Stimulated activated CD4-positive, alpha-beta T cell treated with anti-CD3 and anti-CD28 coated beads, Interleukin-4, amount 100 ng/mL, for 24 hours (primary cell): ENCODE measurements around the gene PALLD.

Experiments used
- DNase-seq: peaks from one replicate; pipeline ENCODE4 v3.0.0-alpha.2; 2020

The PALLD gene

GRCh38 chr4:168654104-168654847, 157.4 kb downstream of the PALLD start:
- no peak for DNase-seq

- DNase-seq = no peak
Observed at GRCh38 chr4:168654848-168655174, 158.0 kb downstream of the PALLD start.

GRCh38 chr4:168655182-168655581, 158.3 kb downstream of the PALLD start:
- no peak for DNase-seq

- no peak for DNase-seq
Observed at GRCh38 chr4:168656055-168656660, 159.3 kb downstream of the PALLD start.

- no peak for DNase-seq
Observed at GRCh38 chr4:168656946-168657473, 160.2 kb downstream of the PALLD start.

- DNase-seq = no peak
Observed at GRCh38 chr4:168658751-168659150, 161.9 kb downstream of the PALLD start.

- DNase-seq = no peak
Observed at GRCh38 chr4:168659741-168660465, 163.1 kb downstream of the PALLD start.

GRCh38 chr4:168662297-168662984, 165.6 kb downstream of the PALLD start:
- no peak for DNase-seq

- DNase-seq = no peak
Observed at GRCh38 chr4:168664242-168664891, 167.5 kb downstream of the PALLD start.

- DNase-seq = no peak
Observed at GRCh38 chr4:168666531-168666930, 169.7 kb downstream of the PALLD start.

GRCh38 chr4:168667376-168667775, 170.5 kb downstream of the PALLD start:
- no peak for DNase-seq

GRCh38 chr4:168667921-168668320, 171.1 kb downstream of the PALLD start:
- no peak for DNase-seq

GRCh38 chr4:168673476-168673875, 176.6 kb downstream of the PALLD start:
- DNase-seq = no peak

- no peak for DNase-seq
Observed at GRCh38 chr4:168674077-168674747, 177.4 kb downstream of the PALLD start.

GRCh38 chr4:168674866-168675265, 178.0 kb downstream of the PALLD start:
- DNase-seq = no peak

- no peak for DNase-seq
Observed at GRCh38 chr4:168677063-168677462, 180.2 kb downstream of the PALLD start.

GRCh38 chr4:168677879-168678278, 181.0 kb downstream of the PALLD start:
- DNase-seq = no peak

GRCh38 chr4:168678751-168679366, 182.0 kb downstream of the PALLD start:
- no peak for DNase-seq

- DNase-seq = no peak
Observed at GRCh38 chr4:168679397-168679796, 182.5 kb downstream of the PALLD start.

- no peak for DNase-seq
Observed at GRCh38 chr4:168679819-168680218, 183.0 kb downstream of the PALLD start.

- DNase-seq = no peak
Observed at GRCh38 chr4:168682898-168683500, 186.1 kb downstream of the PALLD start.
